Heart left ventricle (tissue), 16 donors: Measurements from ENCODE around the gene GPR107. TPM values are rescaled to one million over a fixed set of nuclear protein-coding genes. Genes with fewer than 3 reads are reported as not detected.

ENCODE experiments used
- ATAC-seq, 4 donors: fragments of 200-7000 bp; cut with Tn5 transposase; one replicate each; pipeline ENCODE4 v1.9.1; 2020 to 2022; ENCODE audit warnings: moderate library complexity in 4 of 4, mild to moderate bottlenecking in 3 of 4, moderate number of reproducible peaks in 1 of 4
- DNase-seq, 5 donors: peaks; one replicate each; pipeline ENCODE4 v3.0.0-alpha.2; 2020
- H3K27ac ChIP-seq, 12 donors: fragments of 200-600 bp; sonication (generic) in 4 of 12; one replicate each; pipeline versions ENCODE4 v1.5.0 to v1.8.0; 2016 to 2022; ENCODE audit warnings: mild to moderate bottlenecking in 2 of 12
- H3K27me3 ChIP-seq, 9 donors: fragments of 200-600 bp; sonication (generic) in 2 of 9; one replicate each; pipeline versions ENCODE4 v1.5.1 to v1.8.0; 2016 to 2022; ENCODE audit warnings: mild to moderate bottlenecking in 3 of 9
- H3K36me3 ChIP-seq, 9 donors: fragments of 200-600 bp; sonication (generic) in 2 of 9; one replicate each; pipeline versions ENCODE4 v1.5.0 to v1.8.0; 2018 to 2022; ENCODE audit warnings: mild to moderate bottlenecking in 2 of 9
- H3K4me1 ChIP-seq, 12 donors: fragments of 200-600 bp; sonication (generic) in 4 of 12; one replicate each; pipeline versions ENCODE4 v1.5.0 to v1.8.0; 2016 to 2022; ENCODE audit warnings: mild to moderate bottlenecking in 3 of 12
- H3K4me3 ChIP-seq, 12 donors: fragments of 200-600 bp; sonication (generic) in 4 of 12; one replicate each; pipeline versions ENCODE4 v1.5.0 to v1.8.0; 2017 to 2022; ENCODE audit warnings: mild to moderate bottlenecking in 9 of 12, moderate library complexity in 4 of 12
- H3K9me3 ChIP-seq, 12 donors: fragments of 200-600 bp; sonication (generic) in 4 of 12; one replicate each; pipeline versions ENCODE4 v1.5.0 to v1.8.0; 2016 to 2022; ENCODE audit warnings: mild to moderate bottlenecking in 1 of 12
- POLR2A ChIP-seq, 2 donors: fragments of 450-650 bp; IDR thresholded peaks; one replicate each; pipeline ENCODE4 v1.6.1; 2017; ENCODE audit warnings: antibody characterized with exemption in 2 of 2, mild to moderate bottlenecking in 2 of 2, moderate library complexity in 2 of 2
- WGBS, 4 donors: extraction: QIAGEN DNeasy Blood & Tissue Kit in 2 of 4; methylation state at CpG; one replicate each; pipeline versions ENCODE4 v1.1.5 to v1.1.7; 2013 to 2018; 5-methylcytosine and 5-hydroxymethylcytosine counted together
- intact Hi-C, 10 donors: fragments of 100-400 bp; cut with DNase I; formaldehyde crosslinking; loops; one replicate each; pipeline versions ENCODE4 v1.11.1 to v1.14.2; 2022
- polyA plus RNA-seq, 2 donors: library from polyadenylated mRNA; stranded (reverse); fragments of 200-250 nt; gene quantifications; one replicate each; pipeline ENCODE4 v1.2.3, GENCODE V29; 2013
- total RNA-seq, 9 donors: library from RNA; depleted of rRNA in 2 of 9; stranded (reverse); fragments of >200 nt in 2 of 9; fragmentation: NEBNext Ultra II Directional in 3 of 9; extraction: Animal tissue kit (Norgen Biotek cat#: 25700) in 3 of 9; gene quantifications; one replicate each; pipeline versions ENCODE4 v1.1.0 to v1.2.4, GENCODE V29; 2016 to 2023
- TF ChIP-seq, protein P1 (sequence below), 12 donors: fragments of 200-600 bp; sonication (generic) in 4 of 12; IDR thresholded peaks; one replicate each; pipeline versions ENCODE4 v1.5.0 to v1.8.0; 2018 to 2022; ENCODE audit warnings: antibody characterized with exemption in 12 of 12, mild to moderate bottlenecking in 5 of 12
- donor health status: ischemic (EF 13 %, LVEDD 7.1; RV severe dilation, severe dysfunction).
- donor health status: healthy with polysubstance abuse.
- donor health status: DM: no; HTN: yes; CAD: no.
- donor health status: DM: no; HTN: no; CAD: no.
- donor health status: ischemic (EF 25% LVEDD 6.9; RV normal size, moderate dysfunction).
- donor health status: ischemic (EF 25% LVEDD 5.7; RV mildly dilated, moderate dysfunction).
- donor health status: healthy.
- donor health status: DM: yes; HTN: yes; CAD: no.
- donor health status: ischemic (EF 35%, LVEDD 5.7; RV mildly dilated, moderate dysfunction).
- donor health status: nonischemic (EF 11% LVEDD 7.7; RV severe dilation, severe dysfunction).
- donor health status: DM: yes; HTN: yes; CAD: no.
- donor health status: PGD.
- donor health status: ischemic (EF 29% LVEDD 5.4; RV normal size, mild dysfunction).
- donor health status: nonischemic (EF 23%, LVEDD 6.1; RV moderate dilation, normal function).

The GPR107 gene
- total and polyA plus RNA-seq, 11 donors = 7.0 to 33.2 (median 21.3) TPM

DNA sequence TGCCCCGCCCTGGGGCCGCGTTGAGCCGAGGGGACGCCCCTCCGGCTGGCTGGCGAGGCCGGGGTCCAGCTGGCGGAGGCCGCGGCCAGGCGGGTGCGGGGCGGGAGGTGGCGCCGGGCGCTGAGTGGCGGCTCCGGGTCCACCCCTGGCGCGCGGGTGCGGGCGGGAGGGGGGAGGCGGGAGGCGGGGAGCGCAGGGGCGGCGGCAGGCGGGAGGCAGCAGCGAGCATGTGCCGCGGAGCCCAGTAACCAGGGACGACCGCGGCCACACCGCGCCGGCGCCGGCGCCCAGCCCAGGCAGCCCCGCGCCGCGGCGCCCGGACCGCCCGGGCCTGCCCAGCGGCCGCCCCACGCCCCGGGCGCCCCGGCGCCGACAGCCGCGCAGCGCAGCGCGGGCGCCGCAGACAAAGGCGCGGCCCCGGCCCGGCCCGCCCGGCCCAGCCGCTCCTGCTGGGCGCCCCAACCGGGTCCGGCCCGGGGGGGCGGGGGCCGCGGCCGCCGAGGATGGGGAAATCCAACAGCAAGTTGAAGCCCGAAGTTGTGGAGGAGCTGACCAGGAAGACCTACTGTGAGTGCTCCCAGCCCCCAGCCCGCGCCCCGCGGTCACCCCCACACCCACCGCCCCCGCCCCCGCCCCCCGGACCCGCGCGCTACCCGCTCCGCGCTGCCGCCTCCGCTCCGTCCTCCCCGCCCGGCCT, 118.6 kb downstream of the GPR107 start, which contains the start of gene NCS1:
Gene NCS1 (plus strand): TSS at position 244 of the 697 bp plus-strand sequence. CDS start 260 bp downstream, at position 504.
- TF ChIP-seq POLR2A (IDR thresholded peaks at IDR 0.05) = no peak
- TF ChIP-seq, protein P1, sequence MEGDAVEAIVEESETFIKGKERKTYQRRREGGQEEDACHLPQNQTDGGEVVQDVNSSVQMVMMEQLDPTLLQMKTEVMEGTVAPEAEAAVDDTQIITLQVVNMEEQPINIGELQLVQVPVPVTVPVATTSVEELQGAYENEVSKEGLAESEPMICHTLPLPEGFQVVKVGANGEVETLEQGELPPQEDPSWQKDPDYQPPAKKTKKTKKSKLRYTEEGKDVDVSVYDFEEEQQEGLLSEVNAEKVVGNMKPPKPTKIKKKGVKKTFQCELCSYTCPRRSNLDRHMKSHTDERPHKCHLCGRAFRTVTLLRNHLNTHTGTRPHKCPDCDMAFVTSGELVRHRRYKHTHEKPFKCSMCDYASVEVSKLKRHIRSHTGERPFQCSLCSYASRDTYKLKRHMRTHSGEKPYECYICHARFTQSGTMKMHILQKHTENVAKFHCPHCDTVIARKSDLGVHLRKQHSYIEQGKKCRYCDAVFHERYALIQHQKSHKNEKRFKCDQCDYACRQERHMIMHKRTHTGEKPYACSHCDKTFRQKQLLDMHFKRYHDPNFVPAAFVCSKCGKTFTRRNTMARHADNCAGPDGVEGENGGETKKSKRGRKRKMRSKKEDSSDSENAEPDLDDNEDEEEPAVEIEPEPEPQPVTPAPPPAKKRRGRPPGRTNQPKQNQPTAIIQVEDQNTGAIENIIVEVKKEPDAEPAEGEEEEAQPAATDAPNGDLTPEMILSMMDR (IDR thresholded peaks at IDR 0.05) = no peak
- H3K4me3 ChIP-seq = peak within 1 kb of the TSS; percentile 23 to 71 (median 56)
- DNase-seq = peak; percentile 72 to 83 (median 79)
- 1 to 2% (median 1%) methylated on average over 22 to 99 of the region's 101 CpGs; no CpG with 5 or more reads in 1 of the 4 donors for WGBS, 4 donors
- peak within 1 kb of the TSS in 3 of 12 donors; percentile 37 to 94 (median 45) for H3K27ac ChIP-seq
- H3K27me3 ChIP-seq = peaks cover 0 to 19% (median 0%) of the 10 kb centered on the region in 9 donors
- no peaks in the 10 kb centered on the region for H3K9me3 ChIP-seq
- H3K4me1 ChIP-seq = peaks cover 0 to 21% (median 2%) of the 10 kb centered on the region in 12 donors
- peak; percentile 56 to 92 (median 90) for ATAC-seq
- intact Hi-C loops = no loop called here
- no peaks in the 10 kb centered on the region for H3K36me3 ChIP-seq

GRCh38 chr9:130172858-130173665, 119.4 kb downstream of the GPR107 start:
- TF ChIP-seq POLR2A (IDR thresholded peaks at IDR 0.05) = no peak
- TF ChIP-seq, protein P1 (IDR thresholded peaks at IDR 0.05) = no peak
- H3K4me3 ChIP-seq = peak overlapping the region; percentile 23 to 71 (median 56)
- peak overlapping the region in 3 of 12 donors; percentile 37 to 94 (median 45) for H3K27ac ChIP-seq
- H3K9me3 ChIP-seq = no peaks in the 10 kb centered on the region
- intact Hi-C loops = no loop called here
- no peaks in the 10 kb centered on the region for H3K36me3 ChIP-seq
- ATAC-seq (no peak), DNase-seq (no peak)
- peaks cover 0 to 19% (median 0%) of the 10 kb centered on the region in 9 donors for H3K27me3 ChIP-seq
- WGBS, 4 donors = 3 to 12% (median 6%) methylated on average over 14 to 57 of the region's 57 CpGs
- peaks cover 0 to 21% (median 2%) of the 10 kb centered on the region in 12 donors for H3K4me1 ChIP-seq

- intact Hi-C loops = no loop called here
- no peak for TF ChIP-seq POLR2A (IDR thresholded peaks at IDR 0.05)
- TF ChIP-seq, protein P1 (IDR thresholded peaks at IDR 0.05) = no peak
- peak overlapping the region in 1 of 12 donors; percentile 94 for H3K27ac ChIP-seq
- peak overlapping the region in 10 of 12 donors; percentile 33 to 71 (median 61) for H3K4me3 ChIP-seq
- no peaks in the 10 kb centered on the region for H3K36me3 ChIP-seq
- DNase-seq (no peak), ATAC-seq (no peak)
- WGBS, 4 donors = 81 to 95% (median 86%) methylated on average over 5 to 9 of the region's 9 CpGs
- peaks cover 0 to 19% (median 0%) of the 10 kb centered on the region in 9 donors for H3K27me3 ChIP-seq
- peaks cover 0 to 21% (median 2%) of the 10 kb centered on the region in 12 donors for H3K4me1 ChIP-seq
- H3K9me3 ChIP-seq = no peaks in the 10 kb centered on the region
Observed at GRCh38 chr9:130173666-130173983, 119.9 kb downstream of the GPR107 start.

DNA sequence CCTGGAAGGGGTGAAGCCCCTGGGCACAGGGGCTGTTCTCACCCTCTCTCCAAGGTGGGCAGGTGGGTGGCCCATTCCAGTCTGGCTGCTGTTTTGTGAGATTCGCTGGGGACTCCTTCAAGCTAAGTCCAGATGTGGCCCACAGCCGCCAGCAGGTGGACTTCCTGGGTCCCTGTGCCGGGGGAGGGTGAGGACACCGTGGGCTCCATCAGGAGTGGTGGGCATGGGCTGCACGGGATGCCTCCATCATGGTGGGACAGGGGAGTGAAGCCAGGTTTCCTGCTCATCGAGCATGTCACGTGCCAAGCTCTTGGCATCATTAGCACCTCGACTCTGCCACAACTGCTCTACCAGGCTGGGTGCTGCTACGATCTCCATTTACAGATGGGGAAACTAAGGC, 120.3 kb downstream of the GPR107 start:
- Histone ChIP-seq H3K4me1 (peaks cover 0 to 21% (median 2%) of the 10 kb centered on the region in 12 donors), H3K27ac (peak overlapping the region in 2 of 12 donors; percentile 23 to 94), H3K4me3 (peak overlapping the region in 1 of 12 donors; percentile 69), H3K27me3 (peaks cover 0 to 19% (median 0%) of the 10 kb centered on the region in 9 donors), H3K9me3 (no peaks in the 10 kb centered on the region), H3K36me3 (no peaks in the 10 kb centered on the region)
- TF ChIP-seq POLR2A (IDR thresholded peaks at IDR 0.05) = no peak
- TF ChIP-seq, protein P1 (IDR thresholded peaks at IDR 0.05) = no peak
- intact Hi-C loops = no loop called here
- WGBS, 4 donors = 88 to 91% (median 89%) methylated on average over 6 to 9 of the region's 9 CpGs
- ATAC-seq = no peak
- no peak for DNase-seq
